CD1c-positive myeloid dendritic cell (primary cell): Measurements from ENCODE around the gene SKOR2.

Source experiments
- DNase-seq: peaks from one replicate; pipeline ENCODE4 v3.0.0-alpha.2; 2016; ENCODE audit errors: extremely low spot score

Gene SKOR2

GRCh38 chr18:47260120-47260923, 8.9 kb upstream of the SKOR2 start:
- DNase-seq = no peak

- peak; percentile 5 for DNase-seq
Measured at GRCh38 chr18:47254341-47254939, 3.0 kb upstream of the SKOR2 start.

- no peak for DNase-seq
Measured at GRCh38 chr18:47253101-47253654, 1.7 kb upstream of the SKOR2 start.

- no peak for DNase-seq
Measured at GRCh38 chr18:47250391-47251046, 941 bp downstream of the SKOR2 start.

- no peak for DNase-seq
Measured at GRCh38 chr18:47249314-47249981, 2.0 kb downstream of the SKOR2 start.

- DNase-seq = no peak
Measured at GRCh38 chr18:47248604-47249313, 2.7 kb downstream of the SKOR2 start.

GRCh38 chr18:47248115-47248603, 3.3 kb downstream of the SKOR2 start:
- no peak for DNase-seq

- no peak for DNase-seq
Measured at GRCh38 chr18:47247416-47248114, 3.9 kb downstream of the SKOR2 start.

GRCh38 chr18:47247036-47247415, 4.4 kb downstream of the SKOR2 start:
- DNase-seq = no peak

GRCh38 chr18:47246027-47246971, 5.2 kb downstream of the SKOR2 start:
- DNase-seq = no peak

- no peak for DNase-seq
Measured at GRCh38 chr18:47244086-47244485, 7.4 kb downstream of the SKOR2 start.

GRCh38 chr18:47235096-47235495, 16.4 kb downstream of the SKOR2 start:
- DNase-seq = no peak

GRCh38 chr18:47226660-47227059, 24.8 kb downstream of the SKOR2 start:
- no peak for DNase-seq

GRCh38 chr18:47215554-47216138, 35.8 kb downstream of the SKOR2 start:
- peak; percentile 2 for DNase-seq

GRCh38 chr18:47209171-47209570, 42.3 kb downstream of the SKOR2 start:
- DNase-seq = no peak

GRCh38 chr18:47206945-47207637, 44.4 kb downstream of the SKOR2 start:
- DNase-seq = no peak

GRCh38 chr18:47204908-47205522, 46.4 kb downstream of the SKOR2 start:
- DNase-seq = peak; percentile 37
